GM21619 (cell line): ENCODE measurements around the gene DTX2.
"Not testable (repeated sequence)": the region's sequence is repeated elsewhere in the genome, so short reads cannot be mapped to it uniquely, and the experiment has no call there.

Source experiments
- ATAC-seq: cut with Tn5 transposase; IDR thresholded peaks from one replicate; pipeline ENCODE4 v1.9.1; 2021; ENCODE audit not compliant: unreplicated experiment

DTX2 gene

GRCh38 chr7:76485822-76486610 is 24.5 kb downstream of the DTX2 start:
- peak; percentile 21 for ATAC-seq

GRCh38 chr7:76486618-76487017 is 25.1 kb downstream of the DTX2 start:
- peak; percentile 99 for ATAC-seq

GRCh38 chr7:76487969-76488368 is 26.5 kb downstream of the DTX2 start:
- ATAC-seq = not testable (repeated sequence)

GRCh38 chr7:76492139-76492538 is 30.6 kb downstream of the DTX2 start:
- not testable (repeated sequence) for ATAC-seq

- ATAC-seq = not testable (repeated sequence)
Observed at GRCh38 chr7:76495717-76496116, 34.2 kb downstream of the DTX2 start.

- ATAC-seq = not testable (repeated sequence)
Observed at GRCh38 chr7:76497918-76498582, 36.5 kb downstream of the DTX2 start.

GRCh38 chr7:76498583-76499200 is 37.2 kb downstream of the DTX2 start:
- ATAC-seq = not testable (repeated sequence)

GRCh38 chr7:76499201-76499923 is 37.9 kb downstream of the DTX2 start:
- not testable (repeated sequence) for ATAC-seq

GRCh38 chr7:76499924-76500241 is 38.4 kb downstream of the DTX2 start:
- ATAC-seq = not testable (repeated sequence)

- not testable (repeated sequence) for ATAC-seq
Observed at GRCh38 chr7:76502224-76502623, 40.7 kb downstream of the DTX2 start.

GRCh38 chr7:76502836-76503235 is 41.3 kb downstream of the DTX2 start:
- ATAC-seq = not testable (repeated sequence)

- ATAC-seq = not testable (repeated sequence)
Observed at GRCh38 chr7:76503244-76503643, 41.7 kb downstream of the DTX2 start.

GRCh38 chr7:76504351-76505167 is 43.0 kb downstream of the DTX2 start:
- ATAC-seq = not testable (repeated sequence)

- ATAC-seq = no peak
Observed at GRCh38 chr7:76505168-76506080, 43.9 kb downstream of the DTX2 start.

- no peak for ATAC-seq
Observed at GRCh38 chr7:76506081-76506440, 44.6 kb downstream of the DTX2 start.

GRCh38 chr7:76506643-76507042 is 45.1 kb downstream of the DTX2 start:
- ATAC-seq = not testable (repeated sequence)

GRCh38 chr7:76507723-76508406 is 46.4 kb downstream of the DTX2 start:
- ATAC-seq = no peak

GRCh38 chr7:76509931-76510877 is 48.7 kb downstream of the DTX2 start, which contains the start of gene UPK3B:
UPK3B (plus strand) TSS chr7:76510552; CDS start chr7:76510653, 101 bp downstream.
- no peak for ATAC-seq
